AG20443 (cell line): ENCODE results near the gene CTRL.

Experiments used
- DNase-seq: peaks from one replicate; pipeline ENCODE4 v3.0.0; 2012; ENCODE audit warnings: low spot score, mixed read lengths

Gene CTRL

DNA sequence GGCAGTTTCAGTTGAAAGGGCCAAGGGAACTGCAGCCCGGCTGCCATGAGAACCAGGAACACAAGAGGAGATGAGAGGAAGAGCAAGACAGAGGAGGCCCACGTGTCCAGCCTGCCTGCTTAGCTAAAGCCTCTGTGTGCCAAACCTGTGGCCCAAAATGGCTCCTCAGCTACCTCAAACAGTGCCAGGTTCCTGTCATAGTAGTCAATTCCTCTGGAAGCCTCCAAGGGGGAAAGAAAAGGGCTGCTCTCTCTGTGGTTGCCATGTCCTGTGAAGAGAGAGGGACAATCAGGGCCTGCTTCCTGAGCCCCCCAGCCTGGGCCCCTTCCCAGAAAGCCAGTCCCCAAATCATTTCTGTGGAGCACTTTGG lies 31.6 kb upstream of the CTRL start:
- DNase-seq: no peak

- DNase-seq: no peak
These were observed 30.5 kb upstream of the CTRL start for GRCh38 chr16:67962135-67962534.

DNA sequence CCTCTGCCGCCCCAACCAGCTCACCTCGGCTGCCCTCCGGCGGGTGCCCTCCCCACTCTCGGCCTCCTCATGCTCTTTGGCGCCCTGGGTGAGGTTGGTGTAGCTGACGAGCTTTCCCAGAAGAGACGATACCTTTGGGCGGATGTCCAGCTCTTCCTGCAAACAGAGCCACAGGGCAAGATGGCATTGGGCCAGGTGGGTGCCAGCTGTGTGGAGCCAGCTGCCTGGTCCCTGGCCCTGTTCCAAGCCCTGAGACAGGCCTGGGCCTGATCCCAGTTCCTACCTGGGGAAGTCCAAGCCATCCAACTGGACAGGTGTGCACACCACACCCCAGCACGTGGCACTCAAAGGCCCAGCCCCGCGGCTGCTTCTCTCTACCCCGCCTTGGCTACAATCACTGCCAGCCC lies 29.9 kb upstream of the CTRL start:
- no peak for DNase-seq

- DNase-seq: peak; percentile 91
These were observed 28.1 kb upstream of the CTRL start for GRCh38 chr16:67959536-67960329.

DNA sequence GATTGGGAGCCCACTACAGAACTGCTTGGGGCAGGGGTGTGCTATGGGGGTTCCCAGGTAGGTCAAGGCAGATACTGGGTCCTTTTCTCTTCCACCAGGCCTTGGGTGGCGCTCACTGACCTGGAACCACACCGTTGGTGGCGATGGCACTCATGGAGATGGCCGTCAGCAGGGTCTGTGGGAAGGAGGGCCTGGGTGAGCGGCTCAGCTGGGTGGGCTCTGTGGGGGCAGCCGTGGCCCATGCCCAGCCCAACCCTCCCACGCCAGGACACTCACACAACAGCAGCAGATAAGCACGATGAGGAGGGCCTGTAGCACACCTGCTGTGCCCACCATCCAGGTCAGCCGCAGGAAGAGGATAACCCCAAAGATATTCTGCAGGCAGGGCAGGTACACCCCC lies 26.0 kb upstream of the CTRL start:
- DNase-seq: no peak

GRCh38 chr16:67954421-67955196 lies 22.9 kb upstream of the CTRL start:
- DNase-seq: no peak

DNA sequence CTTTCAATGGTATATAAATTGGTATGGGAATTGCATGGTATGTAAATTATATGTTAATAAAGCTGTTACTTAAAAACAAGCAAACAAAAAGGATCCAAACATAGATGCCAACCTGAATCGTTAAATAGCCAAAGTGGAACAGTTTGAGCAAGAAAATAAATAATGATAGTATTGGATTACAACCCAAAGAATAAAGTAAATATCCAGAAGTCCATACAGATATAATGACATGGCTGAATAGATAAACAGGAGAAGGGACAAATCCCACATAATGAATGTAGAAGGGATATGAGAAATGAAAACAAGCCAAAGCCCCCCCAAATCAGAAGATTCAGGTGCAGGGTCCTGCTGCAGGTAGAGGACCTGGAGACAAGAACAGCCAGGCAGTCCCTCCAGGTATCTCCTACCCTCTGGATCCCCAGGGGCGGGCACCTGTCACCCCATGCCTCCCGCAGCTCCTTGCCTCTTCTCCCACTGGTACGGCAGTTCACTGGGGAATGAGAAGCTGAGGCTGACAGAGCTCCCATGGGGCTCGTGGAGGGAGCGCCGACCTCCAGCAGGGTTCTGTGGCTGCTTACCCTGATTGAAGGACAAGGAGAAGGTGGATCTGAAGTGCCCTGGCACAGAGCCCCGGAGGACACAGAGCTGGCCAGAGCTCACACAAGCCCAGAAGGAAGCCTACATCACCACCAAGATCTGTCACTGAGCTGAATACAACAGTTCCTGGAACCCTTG lies 22.1 kb upstream of the CTRL start:
- no peak for DNase-seq

DNA sequence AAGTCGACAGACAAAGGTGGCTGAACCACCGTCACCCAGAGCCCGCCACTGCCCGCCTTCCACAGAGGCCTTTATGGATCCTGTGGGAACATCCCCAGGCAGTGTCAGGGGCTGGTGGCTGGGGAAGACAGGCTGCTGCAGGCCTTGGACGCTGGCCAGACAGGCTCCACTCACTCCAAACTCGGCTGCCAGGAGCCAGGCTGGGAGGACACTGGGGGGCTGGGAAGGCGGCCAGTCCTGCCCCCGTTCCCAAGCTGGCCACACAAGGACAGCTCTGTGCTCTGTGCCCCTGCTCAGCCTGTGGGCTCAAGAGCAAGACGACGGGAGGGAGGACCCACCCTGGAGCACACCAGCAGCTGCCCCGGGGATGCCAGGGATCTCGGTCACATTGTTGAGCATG lies 19.8 kb upstream of the CTRL start:
- no peak for DNase-seq

DNA sequence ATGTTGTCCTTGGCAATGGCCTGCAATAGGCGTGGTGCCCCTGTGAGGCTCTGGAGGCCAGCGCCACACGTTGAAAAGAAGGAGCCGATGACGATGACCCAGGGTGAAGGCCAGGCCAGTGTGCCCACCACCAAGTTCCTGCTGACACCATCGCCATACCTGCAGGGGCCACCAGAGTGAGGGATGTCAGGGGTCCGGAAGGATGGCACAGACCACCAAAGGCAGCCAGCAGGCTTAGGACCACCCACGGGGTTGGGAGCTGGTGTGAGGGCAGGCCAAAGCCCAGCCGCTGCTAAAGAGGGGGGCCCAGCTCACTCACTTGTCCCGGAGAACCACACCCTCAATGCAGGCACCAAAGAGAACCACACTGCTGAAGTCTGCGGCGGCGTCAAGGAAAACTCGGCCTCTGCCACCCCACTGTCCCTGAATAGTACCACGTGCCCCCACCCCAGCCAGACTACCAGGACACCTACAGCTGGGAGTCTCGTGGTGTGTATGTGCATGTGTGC lies 18.7 kb upstream of the CTRL start:
- no peak for DNase-seq

GRCh38 chr16:67949645-67950044 lies 18.0 kb upstream of the CTRL start:
- DNase-seq: no peak

DNA sequence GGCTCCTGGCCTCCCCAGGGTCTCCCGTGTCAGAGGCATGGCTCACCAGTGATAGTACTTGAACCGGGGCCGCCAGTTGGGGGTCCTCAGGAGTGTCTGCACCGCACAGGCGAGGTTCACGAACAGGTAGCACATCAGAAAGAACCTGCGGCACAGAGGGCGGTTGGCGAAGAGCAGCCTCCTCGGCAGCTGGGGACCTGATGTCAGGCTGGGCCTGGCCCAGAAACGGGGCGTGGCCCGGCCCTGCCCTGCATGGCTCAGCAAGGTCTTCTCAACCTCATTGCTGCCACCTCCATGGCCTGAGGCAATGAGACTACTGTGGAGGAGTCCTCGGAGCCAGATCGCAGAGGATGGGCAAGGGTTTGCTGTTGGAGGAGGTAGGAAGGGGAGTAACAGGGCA lies 16.4 kb upstream of the CTRL start:
- DNase-seq: no peak

DNA sequence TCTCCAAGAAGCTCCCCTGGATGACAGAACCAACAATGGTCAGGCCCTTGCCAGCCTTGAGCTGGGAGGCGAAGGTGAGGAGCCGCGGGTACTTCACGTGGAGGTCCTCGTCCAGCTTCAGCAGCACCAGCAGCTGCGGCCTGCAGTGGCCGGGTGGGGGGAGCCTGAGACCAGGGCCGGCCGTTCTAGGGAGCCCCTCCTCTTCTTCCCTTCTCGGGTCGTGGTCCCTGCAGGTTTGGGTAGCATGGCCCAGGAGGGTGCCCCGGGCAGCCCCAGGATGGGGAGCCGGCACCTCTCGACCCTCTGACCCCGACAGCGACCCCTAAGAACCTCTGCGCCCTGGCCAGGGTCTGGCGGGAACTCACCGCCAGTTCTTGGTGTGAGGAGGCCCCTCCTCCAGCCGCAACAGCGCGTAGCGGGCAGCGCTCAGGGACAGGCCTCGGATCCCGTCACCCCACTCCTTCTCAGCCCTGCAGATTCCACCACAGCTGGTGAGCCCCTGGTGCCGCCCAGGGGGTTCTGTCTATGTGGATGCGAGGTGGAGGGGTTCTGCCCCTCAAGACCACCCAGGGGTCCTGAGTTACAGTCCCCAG lies 15.4 kb upstream of the CTRL start:
- no peak for DNase-seq

DNA sequence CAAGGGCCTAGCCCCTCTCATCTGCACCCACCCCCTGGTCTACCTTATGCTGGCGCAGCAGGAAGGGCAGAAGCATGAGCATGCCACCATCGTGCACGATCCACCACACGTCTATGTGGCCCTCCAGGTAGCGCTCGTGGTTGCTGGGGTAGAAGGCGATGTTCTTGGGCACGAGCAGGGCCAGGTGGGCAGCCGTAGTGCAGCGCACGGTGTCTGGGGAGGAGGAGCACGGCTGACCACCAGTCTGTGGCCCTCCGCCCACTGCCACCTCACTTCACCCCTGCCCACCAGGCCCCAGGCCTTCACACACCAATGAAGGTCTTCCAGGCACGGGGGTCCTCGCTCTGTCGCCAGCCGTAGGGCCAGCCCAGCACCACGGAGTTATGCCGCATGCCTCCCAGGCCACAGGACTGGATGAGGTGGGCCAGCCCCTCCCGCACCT lies 14.5 kb upstream of the CTRL start:
- DNase-seq: no peak

GRCh38 chr16:67945392-67945933 lies 13.8 kb upstream of the CTRL start:
- no peak for DNase-seq

DNA sequence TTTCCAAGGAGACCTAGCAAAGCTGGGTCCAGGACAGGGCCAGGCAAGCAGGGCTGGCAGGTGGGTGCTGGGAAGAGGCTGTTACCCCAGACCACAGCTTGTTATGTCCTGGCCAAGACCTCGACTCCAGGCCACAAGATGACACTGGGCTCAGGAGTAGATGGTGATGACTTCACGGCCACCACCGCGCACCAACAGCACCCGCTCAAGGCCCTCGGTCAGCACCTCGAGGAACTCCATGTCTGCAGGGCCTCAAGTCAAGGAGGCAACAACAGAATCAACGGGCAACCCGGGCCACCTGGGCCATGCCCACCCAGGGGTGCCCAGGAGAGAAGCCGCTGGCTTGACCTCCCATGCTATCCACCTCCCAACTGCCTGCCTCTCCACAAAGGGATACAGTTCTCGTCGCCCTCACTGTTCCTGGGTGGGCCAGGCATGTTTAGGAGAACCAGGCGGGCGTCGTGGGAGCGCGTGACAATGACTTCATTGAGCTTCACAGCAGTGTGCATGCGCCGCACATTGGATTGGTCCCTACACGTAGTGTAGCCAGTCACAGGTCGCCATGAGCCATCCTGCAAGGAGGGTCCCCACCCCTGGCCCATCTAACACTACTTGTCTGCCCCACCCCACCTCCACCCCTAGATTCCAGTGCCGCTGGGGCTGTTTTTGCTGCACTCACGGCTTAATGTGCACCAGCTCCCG lies 13.2 kb upstream of the CTRL start:
- DNase-seq: no peak

- no peak for DNase-seq
These were observed 12.2 kb upstream of the CTRL start, which contains the start of gene LCAT for GRCh38 chr16:67943619-67944504. Gene LCAT, minus strand, starts transcription at chr16:67944120. Its CDS starts 19 bp downstream, at chr16:67944101.

GRCh38 chr16:67943256-67943618 lies 11.6 kb upstream of the CTRL start:
- DNase-seq: no peak

DNA sequence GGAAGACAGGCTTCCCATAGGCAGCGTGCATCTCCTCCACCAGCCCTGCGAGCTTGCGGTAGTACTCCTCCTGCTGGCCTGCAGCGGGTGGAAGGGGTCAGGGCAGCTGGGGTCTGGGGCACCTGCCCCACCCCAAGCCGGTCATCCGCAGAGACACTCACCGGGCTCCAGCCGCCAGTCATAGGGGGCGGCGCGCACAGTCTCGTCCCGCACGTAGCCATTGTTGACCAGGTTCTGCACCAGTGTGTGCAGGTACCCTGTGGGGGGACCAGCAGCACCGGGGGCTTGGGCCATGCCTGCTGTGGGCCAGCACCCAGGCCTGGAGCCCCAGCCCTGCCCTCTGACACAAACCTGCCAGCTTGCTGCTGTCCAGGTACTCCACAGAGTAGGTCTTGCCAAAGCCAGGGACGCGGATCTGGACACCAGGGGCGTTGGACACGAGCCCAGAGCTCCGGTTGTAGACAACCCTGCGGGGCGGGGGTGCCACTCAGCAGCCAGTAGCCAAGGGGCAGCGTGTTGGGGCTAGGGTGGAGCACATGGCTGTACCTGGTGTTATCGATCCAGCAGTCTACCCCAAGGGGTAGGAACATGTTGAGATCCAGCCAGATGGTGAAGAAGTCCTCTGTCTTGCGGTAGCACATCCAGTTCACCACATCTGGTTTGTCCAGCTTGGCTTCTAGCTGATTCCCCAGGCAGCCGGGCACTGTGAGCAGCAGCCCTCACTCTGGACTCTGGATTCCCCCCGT lies 11.0 kb upstream of the CTRL start:
- DNase-seq: no peak

DNA sequence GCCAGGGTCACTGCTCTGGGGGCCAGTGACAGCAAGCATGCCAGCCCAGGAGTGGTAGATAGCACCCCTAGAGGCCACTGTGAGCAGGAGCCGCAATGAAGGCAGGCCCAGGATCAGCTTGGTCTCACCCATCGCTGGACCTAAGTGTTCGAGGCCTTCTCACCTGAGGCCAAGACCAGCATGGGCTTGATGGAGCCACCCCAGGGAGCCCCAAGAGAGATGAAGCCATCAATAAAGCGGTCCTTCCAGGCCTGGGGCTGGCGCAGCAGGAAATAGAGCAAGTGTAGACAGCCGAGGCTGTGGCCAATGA lies 10.5 kb upstream of the CTRL start:
- peak; percentile 63 for DNase-seq
